Measurements from ENCODE around the gene ZNF768. TPM values are rescaled to one million over a fixed set of nuclear protein-coding genes. Genes with fewer than 3 reads are reported as not detected.

ZNF768 gene
- total and polyA plus RNA-seq, 2 of the 13 experiments (the other 11 are each of a cell fraction or from before 2014, with no cell fraction given), result 26.7 to 34.4 TPM

DNA sequence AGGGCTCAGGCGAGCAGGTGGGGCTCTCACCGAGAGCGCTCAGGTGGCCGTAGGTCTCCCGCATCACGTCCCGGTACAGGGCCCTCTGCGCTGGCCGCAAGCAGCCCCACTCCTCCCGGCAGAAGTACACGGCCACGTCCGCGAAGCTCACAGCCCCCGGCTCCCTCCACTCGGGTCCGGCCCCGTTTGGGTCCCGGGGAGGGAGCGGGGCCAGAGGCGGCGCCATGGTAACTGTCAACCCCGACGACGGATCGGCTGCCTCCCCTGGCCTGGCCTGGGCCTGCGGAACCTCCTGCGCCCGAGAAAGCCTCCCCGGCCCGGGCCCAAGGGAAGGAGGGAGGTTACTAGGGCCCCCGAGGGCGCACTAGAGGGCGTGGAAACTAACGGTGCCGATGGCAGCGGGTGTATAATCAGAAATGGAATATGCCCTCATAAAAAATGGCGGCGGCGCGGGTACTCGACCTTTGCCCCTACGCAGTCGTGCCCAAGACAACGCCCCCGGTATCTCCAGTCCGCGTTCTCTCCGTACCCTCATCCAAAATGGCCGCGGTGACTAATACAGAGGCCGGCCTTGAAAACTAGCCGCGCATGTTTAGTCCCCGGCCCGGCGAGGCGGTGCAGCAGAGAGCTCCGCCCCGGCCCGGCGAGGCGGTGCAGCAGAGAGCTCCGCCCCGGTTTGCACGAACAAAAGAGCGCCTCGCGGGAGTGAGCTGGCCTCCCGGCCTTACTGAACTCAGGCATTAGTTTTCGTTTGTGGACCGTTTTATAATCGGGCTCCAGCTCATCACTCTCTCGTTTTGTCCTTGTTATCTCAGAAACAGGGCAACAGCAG is 31.8 kb upstream of the ZNF768 start, which contains the start of gene ZNF764 (continued):
- TF ChIP-seq, protein P1, sequence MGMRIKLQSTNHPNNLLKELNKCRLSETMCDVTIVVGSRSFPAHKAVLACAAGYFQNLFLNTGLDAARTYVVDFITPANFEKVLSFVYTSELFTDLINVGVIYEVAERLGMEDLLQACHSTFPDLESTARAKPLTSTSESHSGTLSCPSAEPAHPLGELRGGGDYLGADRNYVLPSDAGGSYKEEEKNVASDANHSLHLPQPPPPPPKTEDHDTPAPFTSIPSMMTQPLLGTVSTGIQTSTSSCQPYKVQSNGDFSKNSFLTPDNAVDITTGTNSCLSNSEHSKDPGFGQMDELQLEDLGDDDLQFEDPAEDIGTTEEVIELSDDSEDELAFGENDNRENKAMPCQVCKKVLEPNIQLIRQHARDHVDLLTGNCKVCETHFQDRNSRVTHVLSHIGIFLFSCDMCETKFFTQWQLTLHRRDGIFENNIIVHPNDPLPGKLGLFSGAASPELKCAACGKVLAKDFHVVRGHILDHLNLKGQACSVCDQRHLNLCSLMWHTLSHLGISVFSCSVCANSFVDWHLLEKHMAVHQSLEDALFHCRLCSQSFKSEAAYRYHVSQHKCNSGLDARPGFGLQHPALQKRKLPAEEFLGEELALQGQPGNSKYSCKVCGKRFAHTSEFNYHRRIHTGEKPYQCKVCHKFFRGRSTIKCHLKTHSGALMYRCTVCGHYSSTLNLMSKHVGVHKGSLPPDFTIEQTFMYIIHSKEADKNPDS (CRISPR knock-in tag; IDR thresholded peaks at IDR 0.05), result peak; percentile 89
- TF ChIP-seq KDM5A (IDR thresholded peaks at IDR 0.05; ENCODE audit: borderline replicate concordance, low read length) (peak; percentile 48; the same call in 1 of the 2 replicates), ZNF777 (CRISPR knock-in tag; IDR thresholded peaks at IDR 0.05) (peak; percentile 99), ZNF558 (CRISPR knock-in tag; IDR thresholded peaks at IDR 0.05; ENCODE audit: borderline replicate concordance) (peak; percentile 95), ZBTB7B (CRISPR knock-in tag; IDR thresholded peaks at IDR 0.05) (peak; percentile 38), POLR2AphosphoS2 (IDR thresholded peaks at IDR 0.05; ENCODE audit: low read depth, low read length) (no peak), MBNL3 (CRISPR knock-in tag; conservative IDR thresholded peaks at IDR 0.05) (no peak), FOXA1 (IDR thresholded peaks at IDR 0.05) (no peak), FOXA1 (CRISPR knock-in tag; IDR thresholded peaks at IDR 0.05) (0 out of 2 replicates have a peak, but pooled peaks have one; percentile 3), ARID2 (CRISPR knock-in tag; IDR thresholded peaks at IDR 0.05; ENCODE audit: borderline replicate concordance) (no peak; the same call in 1 of the 2 replicates), RCOR2 (CRISPR knock-in tag; IDR thresholded peaks at IDR 0.05) (no peak; the same call in 1 of the 2 replicates), RELA (CRISPR knock-in tag; IDR thresholded peaks at IDR 0.05) (no peak; the same call in 1 of the 2 replicates), PPARG (CRISPR knock-in tag; conservative IDR thresholded peaks at IDR 0.05) (0 out of 2 replicates have a peak, but pooled peaks have one; percentile 62), RFX1 (IDR thresholded peaks at IDR 0.05) (peak; percentile 53; the same call in 1 of the 2 replicates), HNRNPLL (IDR thresholded peaks at IDR 0.05; ENCODE audit: low read depth, low read length, poor library complexity, severe bottlenecking) (peak; percentile 94), IRF2 (CRISPR knock-in tag; IDR thresholded peaks at IDR 0.05) (peak; percentile 44; the same call in 1 of the 2 replicates), ZKSCAN8 (CRISPR knock-in tag; IDR thresholded peaks at IDR 0.05; ENCODE audit: borderline replicate concordance) (peak; percentile 16; the same call in 1 of the 2 replicates), ZNF674 (CRISPR knock-in tag; IDR thresholded peaks at IDR 0.05; ENCODE audit: low read depth) (peak; percentile 40; the same call in 1 of the 2 replicates), ZNF629 (CRISPR knock-in tag; conservative IDR thresholded peaks at IDR 0.05) (no peak)
- TF ChIP-seq, protein P2, sequence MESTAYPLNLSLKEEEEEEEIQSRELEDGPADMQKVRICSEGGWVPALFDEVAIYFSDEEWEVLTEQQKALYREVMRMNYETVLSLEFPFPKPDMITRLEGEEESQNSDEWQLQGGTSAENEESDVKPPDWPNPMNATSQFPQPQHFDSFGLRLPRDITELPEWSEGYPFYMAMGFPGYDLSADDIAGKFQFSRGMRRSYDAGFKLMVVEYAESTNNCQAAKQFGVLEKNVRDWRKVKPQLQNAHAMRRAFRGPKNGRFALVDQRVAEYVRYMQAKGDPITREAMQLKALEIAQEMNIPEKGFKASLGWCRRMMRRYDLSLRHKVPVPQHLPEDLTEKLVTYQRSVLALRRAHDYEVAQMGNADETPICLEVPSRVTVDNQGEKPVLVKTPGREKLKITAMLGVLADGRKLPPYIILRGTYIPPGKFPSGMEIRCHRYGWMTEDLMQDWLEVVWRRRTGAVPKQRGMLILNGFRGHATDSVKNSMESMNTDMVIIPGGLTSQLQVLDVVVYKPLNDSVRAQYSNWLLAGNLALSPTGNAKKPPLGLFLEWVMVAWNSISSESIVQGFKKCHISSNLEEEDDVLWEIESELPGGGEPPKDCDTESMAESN (CRISPR knock-in tag; conservative IDR thresholded peaks at IDR 0.05), result peak; percentile 89; the same call in 1 of the 2 replicates
- TF ChIP-seq, protein P3, sequence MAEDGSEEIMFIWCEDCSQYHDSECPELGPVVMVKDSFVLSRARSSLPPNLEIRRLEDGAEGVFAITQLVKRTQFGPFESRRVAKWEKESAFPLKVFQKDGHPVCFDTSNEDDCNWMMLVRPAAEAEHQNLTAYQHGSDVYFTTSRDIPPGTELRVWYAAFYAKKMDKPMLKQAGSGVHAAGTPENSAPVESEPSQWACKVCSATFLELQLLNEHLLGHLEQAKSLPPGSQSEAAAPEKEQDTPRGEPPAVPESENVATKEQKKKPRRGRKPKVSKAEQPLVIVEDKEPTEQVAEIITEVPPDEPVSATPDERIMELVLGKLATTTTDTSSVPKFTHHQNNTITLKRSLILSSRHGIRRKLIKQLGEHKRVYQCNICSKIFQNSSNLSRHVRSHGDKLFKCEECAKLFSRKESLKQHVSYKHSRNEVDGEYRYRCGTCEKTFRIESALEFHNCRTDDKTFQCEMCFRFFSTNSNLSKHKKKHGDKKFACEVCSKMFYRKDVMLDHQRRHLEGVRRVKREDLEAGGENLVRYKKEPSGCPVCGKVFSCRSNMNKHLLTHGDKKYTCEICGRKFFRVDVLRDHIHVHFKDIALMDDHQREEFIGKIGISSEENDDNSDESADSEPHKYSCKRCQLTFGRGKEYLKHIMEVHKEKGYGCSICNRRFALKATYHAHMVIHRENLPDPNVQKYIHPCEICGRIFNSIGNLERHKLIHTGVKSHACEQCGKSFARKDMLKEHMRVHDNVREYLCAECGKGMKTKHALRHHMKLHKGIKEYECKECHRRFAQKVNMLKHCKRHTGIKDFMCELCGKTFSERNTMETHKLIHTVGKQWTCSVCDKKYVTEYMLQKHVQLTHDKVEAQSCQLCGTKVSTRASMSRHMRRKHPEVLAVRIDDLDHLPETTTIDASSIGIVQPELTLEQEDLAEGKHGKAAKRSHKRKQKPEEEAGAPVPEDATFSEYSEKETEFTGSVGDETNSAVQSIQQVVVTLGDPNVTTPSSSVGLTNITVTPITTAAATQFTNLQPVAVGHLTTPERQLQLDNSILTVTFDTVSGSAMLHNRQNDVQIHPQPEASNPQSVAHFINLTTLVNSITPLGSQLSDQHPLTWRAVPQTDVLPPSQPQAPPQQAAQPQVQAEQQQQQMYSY (CRISPR knock-in tag; IDR thresholded peaks at IDR 0.05), result no peak
- TF ChIP-seq, protein P4, sequence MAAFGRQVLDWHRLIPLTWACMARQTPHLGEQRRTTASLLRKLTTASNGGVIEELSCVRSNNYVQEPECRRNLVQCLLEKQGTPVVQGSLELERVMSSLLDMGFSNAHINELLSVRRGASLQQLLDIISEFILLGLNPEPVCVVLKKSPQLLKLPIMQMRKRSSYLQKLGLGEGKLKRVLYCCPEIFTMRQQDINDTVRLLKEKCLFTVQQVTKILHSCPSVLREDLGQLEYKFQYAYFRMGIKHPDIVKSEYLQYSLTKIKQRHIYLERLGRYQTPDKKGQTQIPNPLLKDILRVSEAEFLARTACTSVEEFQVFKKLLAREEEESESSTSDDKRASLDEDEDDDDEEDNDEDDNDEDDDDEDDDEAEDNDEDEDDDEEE (CRISPR knock-in tag; IDR thresholded peaks at IDR 0.05), result no peak

Measured in HepG2 (cell line).